Measurements from ENCODE around the gene UGT2A3. TPM values are rescaled to one million over a fixed set of nuclear protein-coding genes. Genes with fewer than 3 reads are reported as not detected.

UGT2A3 gene
- total RNA-seq, 1 donor from 2014 or later: not detected

- H3K36me3 Mint-ChIP-seq (ENCODE audit: unreplicated experiment): no peaks in the 10 kb centered on the region
- H3K27ac Mint-ChIP-seq (ENCODE audit: unreplicated experiment): no peak overlapping the region
- no peaks in the 10 kb centered on the region for H3K27me3 Mint-ChIP-seq (ENCODE audit: unreplicated experiment)
- no peaks in the 10 kb centered on the region for H3K9me3 Mint-ChIP-seq (ENCODE audit: unreplicated experiment)
- no peak for DNase-seq (ENCODE audit: extremely low spot score, unreplicated experiment)
- H3K4me3 Mint-ChIP-seq (ENCODE audit: unreplicated experiment): no peak overlapping the region
- H3K4me1 Mint-ChIP-seq (ENCODE audit: unreplicated experiment): no peaks in the 10 kb centered on the region
- TF ChIP-seq CTCF (IDR thresholded peaks at IDR 0.05): no peak
Observed at GRCh38 chr4:68954126-68954525, 2.5 kb upstream of the UGT2A3 start.

GRCh38 chr4:68953056-68953596, 1.5 kb upstream of the UGT2A3 start:
- H3K27ac Mint-ChIP-seq (ENCODE audit: unreplicated experiment): no peak overlapping the region
- H3K4me3 Mint-ChIP-seq (ENCODE audit: unreplicated experiment): no peak overlapping the region
- no peaks in the 10 kb centered on the region for H3K4me1 Mint-ChIP-seq (ENCODE audit: unreplicated experiment)
- no peaks in the 10 kb centered on the region for H3K9me3 Mint-ChIP-seq (ENCODE audit: unreplicated experiment)
- no peaks in the 10 kb centered on the region for H3K36me3 Mint-ChIP-seq (ENCODE audit: unreplicated experiment)
- no peak for DNase-seq (ENCODE audit: extremely low spot score, unreplicated experiment)
- H3K27me3 Mint-ChIP-seq (ENCODE audit: unreplicated experiment): no peaks in the 10 kb centered on the region
- TF ChIP-seq CTCF (IDR thresholded peaks at IDR 0.05): no peak

GRCh38 chr4:68951806-68952585, 392 bp upstream of the UGT2A3 start:
- Mint-ChIP-seq H3K4me1 (ENCODE audit: unreplicated experiment) (no peaks in the 10 kb centered on the region), H3K27ac (ENCODE audit: unreplicated experiment) (no peak overlapping the region), H3K36me3 (ENCODE audit: unreplicated experiment) (no peaks in the 10 kb centered on the region), H3K9me3 (ENCODE audit: unreplicated experiment) (no peaks in the 10 kb centered on the region), H3K4me3 (ENCODE audit: unreplicated experiment) (no peak overlapping the region), H3K27me3 (ENCODE audit: unreplicated experiment) (peaks cover 5% of the 10 kb centered on the region)
- TF ChIP-seq CTCF (IDR thresholded peaks at IDR 0.05): no peak
- DNase-seq (ENCODE audit: extremely low spot score, unreplicated experiment): no peak

- Mint-ChIP-seq H3K27ac (ENCODE audit: unreplicated experiment) (no peak overlapping the region), H3K4me1 (ENCODE audit: unreplicated experiment) (no peaks in the 10 kb centered on the region), H3K36me3 (ENCODE audit: unreplicated experiment) (no peaks in the 10 kb centered on the region), H3K9me3 (ENCODE audit: unreplicated experiment) (no peaks in the 10 kb centered on the region), H3K27me3 (ENCODE audit: unreplicated experiment) (peaks cover 5% of the 10 kb centered on the region), H3K4me3 (ENCODE audit: unreplicated experiment) (no peak overlapping the region)
- no peak for TF ChIP-seq CTCF (IDR thresholded peaks at IDR 0.05)
- no peak for DNase-seq (ENCODE audit: extremely low spot score, unreplicated experiment)
Observed at GRCh38 chr4:68950033-68950432, 1.6 kb downstream of the UGT2A3 start.

GRCh38 chr4:68948985-68949384, 2.6 kb downstream of the UGT2A3 start:
- no peaks in the 10 kb centered on the region for H3K4me1 Mint-ChIP-seq (ENCODE audit: unreplicated experiment)
- H3K36me3 Mint-ChIP-seq (ENCODE audit: unreplicated experiment): no peaks in the 10 kb centered on the region

More at GRCh38 chr4:68948985-68949384, 2.6 kb downstream of the UGT2A3 start:
- Mint-ChIP-seq H3K27ac (ENCODE audit: unreplicated experiment) (no peak overlapping the region), H3K9me3 (ENCODE audit: unreplicated experiment) (no peaks in the 10 kb centered on the region), H3K4me3 (ENCODE audit: unreplicated experiment) (no peak overlapping the region), H3K27me3 (ENCODE audit: unreplicated experiment) (peaks cover 5% of the 10 kb centered on the region)
- no peak for TF ChIP-seq CTCF (IDR thresholded peaks at IDR 0.05)
- DNase-seq (ENCODE audit: extremely low spot score, unreplicated experiment): no peak

Measured in osteocyte (in vitro differentiated cells).